Activated CD4-positive, alpha-beta T cell treated with anti-CD3 and anti-CD28 coated beads, Interleukin-2, Interleukin-4, amounts not matched to agents 100 ng/mL and 50 ng/mL, durations not matched to agents 16 hours and 8 hours (primary cell): ENCODE results near the gene SLC30A3.

Experiments
- DNase-seq: peaks from one replicate; pipeline ENCODE4 v3.0.0-alpha.2; 2020; ENCODE audit warnings: low spot score

Gene SLC30A3

GRCh38 chr2:27203741-27204140 is 59.1 kb downstream of the SLC30A3 start:
- DNase-seq: no peak
